Measurements from ENCODE around the gene SERPINE2. TPM values are rescaled to one million over a fixed set of nuclear protein-coding genes. Genes with fewer than 3 reads are reported as not detected.

The SERPINE2 gene, protein sequence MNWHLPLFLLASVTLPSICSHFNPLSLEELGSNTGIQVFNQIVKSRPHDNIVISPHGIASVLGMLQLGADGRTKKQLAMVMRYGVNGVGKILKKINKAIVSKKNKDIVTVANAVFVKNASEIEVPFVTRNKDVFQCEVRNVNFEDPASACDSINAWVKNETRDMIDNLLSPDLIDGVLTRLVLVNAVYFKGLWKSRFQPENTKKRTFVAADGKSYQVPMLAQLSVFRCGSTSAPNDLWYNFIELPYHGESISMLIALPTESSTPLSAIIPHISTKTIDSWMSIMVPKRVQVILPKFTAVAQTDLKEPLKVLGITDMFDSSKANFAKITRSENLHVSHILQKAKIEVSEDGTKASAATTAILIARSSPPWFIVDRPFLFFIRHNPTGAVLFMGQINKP
- 40.4 and 57.7 TPM in 2 replicates for total RNA-seq

DNA sequence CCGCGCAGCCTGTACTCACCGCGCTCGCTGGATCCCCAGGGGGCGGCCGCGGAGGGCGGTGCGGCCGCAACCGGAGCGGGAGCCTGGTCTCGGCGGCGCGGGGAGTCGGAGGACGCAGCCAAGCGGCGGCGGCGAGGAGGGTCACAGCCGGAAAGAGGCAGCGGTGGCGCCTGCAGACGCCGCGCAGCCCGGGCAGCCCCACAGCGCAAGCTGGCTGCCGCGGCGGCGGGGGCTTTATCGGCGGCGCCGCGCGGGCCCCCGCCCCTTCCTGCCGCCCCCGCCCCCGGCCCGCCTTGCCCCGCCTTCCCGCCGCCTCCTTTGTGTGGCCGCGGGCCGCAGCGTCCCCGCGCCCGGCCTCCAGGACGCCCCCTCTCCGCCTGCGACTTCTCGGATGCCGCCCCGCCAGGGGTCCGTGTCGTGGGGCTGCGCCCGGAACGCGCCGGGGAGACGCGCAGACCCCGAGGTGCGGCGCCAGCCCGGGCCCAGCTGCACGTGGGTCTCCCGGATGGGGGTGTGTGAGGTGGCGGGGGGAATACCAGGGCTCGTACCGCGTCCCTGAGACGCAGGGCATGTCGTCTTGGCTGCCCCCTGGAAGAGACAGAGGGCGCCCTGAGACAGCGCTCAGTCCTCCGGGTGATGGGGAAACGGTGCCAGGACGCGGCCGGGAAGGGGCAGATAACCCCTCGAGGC, at the start of gene SERPINE2:
SERPINE2 (minus strand) TSS at position 207 of the 690 bp plus-strand sequence. CDS start 37,386 bp downstream, outside the sequence.
- TF ChIP-seq, protein P1, sequence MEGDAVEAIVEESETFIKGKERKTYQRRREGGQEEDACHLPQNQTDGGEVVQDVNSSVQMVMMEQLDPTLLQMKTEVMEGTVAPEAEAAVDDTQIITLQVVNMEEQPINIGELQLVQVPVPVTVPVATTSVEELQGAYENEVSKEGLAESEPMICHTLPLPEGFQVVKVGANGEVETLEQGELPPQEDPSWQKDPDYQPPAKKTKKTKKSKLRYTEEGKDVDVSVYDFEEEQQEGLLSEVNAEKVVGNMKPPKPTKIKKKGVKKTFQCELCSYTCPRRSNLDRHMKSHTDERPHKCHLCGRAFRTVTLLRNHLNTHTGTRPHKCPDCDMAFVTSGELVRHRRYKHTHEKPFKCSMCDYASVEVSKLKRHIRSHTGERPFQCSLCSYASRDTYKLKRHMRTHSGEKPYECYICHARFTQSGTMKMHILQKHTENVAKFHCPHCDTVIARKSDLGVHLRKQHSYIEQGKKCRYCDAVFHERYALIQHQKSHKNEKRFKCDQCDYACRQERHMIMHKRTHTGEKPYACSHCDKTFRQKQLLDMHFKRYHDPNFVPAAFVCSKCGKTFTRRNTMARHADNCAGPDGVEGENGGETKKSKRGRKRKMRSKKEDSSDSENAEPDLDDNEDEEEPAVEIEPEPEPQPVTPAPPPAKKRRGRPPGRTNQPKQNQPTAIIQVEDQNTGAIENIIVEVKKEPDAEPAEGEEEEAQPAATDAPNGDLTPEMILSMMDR (conservative IDR thresholded peaks at IDR 0.05; ENCODE audit: low read depth, low read length): peak; percentile 54
- peak within 1 kb of the TSS; percentile 90 for H3K4me3 ChIP-seq (ENCODE audit: low read depth, low read length)
- no peak for DNase-seq (ENCODE audit: low read depth)

DNA sequence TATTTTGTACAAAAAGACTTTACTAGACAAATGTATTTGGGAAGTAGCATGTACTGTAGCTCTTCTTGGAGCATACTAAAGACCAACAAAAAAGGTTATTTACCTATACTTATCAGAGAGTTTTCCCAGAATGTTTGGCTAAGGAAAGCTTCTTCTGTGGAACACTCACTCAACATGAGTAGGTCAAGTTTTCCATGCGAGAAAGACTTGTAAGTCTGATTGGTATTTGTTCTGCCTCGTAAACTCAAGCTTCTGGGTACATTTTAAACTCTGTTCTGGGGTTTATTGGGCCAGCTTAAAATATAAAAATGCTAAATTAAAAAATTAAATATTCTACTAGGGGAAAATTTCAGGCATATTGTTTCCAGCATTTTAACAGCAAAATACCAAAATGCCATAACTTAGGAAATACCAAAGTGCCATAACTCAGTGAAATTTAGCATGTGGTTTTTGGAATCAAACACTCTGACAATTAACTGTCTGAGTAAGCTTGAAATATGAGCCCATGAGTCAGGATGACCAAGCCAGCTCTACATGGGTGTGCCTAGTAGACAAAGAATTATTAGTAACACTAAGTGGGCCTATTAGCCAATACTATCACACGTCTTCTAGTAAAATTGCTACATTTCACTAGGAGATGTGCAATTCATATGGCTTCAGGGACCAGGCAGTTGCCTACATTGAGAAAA, 47.3 kb upstream of the SERPINE2 start:
- TF ChIP-seq, protein P1 (conservative IDR thresholded peaks at IDR 0.05; ENCODE audit: low read depth, low read length): no peak
- DNase-seq (ENCODE audit: low read depth): peak; percentile 84
- H3K4me3 ChIP-seq (ENCODE audit: low read depth, low read length): no peak overlapping the region

DNA sequence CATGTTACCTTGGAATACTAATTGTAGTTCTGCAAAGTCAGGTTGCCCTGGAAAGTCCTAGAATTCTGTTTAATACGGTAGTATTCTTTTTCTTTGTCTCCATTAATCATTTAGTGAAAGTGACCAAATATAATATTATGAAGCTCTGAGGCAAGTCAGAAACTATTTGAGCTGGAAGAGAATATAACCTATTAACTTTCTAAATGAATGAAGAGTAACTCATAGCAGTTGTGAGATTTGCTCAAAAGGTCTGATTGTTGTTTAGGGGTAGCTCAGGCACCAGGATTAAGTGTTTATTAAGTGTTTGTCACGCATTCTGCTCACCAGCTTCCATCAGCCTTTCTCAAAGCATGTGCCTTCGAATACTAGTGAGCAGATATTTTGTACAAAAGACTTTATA, 46.7 kb upstream of the SERPINE2 start:
- no peak overlapping the region for H3K4me3 ChIP-seq (ENCODE audit: low read depth, low read length)
- TF ChIP-seq, protein P1 (conservative IDR thresholded peaks at IDR 0.05; ENCODE audit: low read depth, low read length): no peak
- peak; percentile 52 for DNase-seq (ENCODE audit: low read depth)

DNA sequence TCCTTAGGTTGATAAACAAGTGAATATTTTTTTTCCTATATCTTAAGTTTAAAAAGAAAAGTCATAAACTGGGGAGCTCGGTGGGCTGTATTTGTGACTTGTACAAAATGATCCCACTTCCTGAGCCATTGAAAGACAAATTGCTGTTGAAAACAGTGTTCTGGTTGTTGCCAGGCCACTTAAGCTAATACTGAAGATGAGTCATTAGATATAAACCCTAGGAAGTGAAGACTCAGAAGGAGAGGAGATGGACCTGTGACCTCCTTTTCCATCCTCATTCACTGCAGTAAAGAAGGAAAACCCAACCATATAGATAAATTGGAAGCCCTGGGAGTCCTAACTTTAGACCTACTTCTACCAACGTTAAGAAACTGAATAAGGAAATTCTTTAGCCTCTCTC, 46.2 kb upstream of the SERPINE2 start:
- TF ChIP-seq, protein P1 (conservative IDR thresholded peaks at IDR 0.05; ENCODE audit: low read depth, low read length): no peak
- DNase-seq (ENCODE audit: low read depth): peak; percentile 55
- no peak overlapping the region for H3K4me3 ChIP-seq (ENCODE audit: low read depth, low read length)

DNA sequence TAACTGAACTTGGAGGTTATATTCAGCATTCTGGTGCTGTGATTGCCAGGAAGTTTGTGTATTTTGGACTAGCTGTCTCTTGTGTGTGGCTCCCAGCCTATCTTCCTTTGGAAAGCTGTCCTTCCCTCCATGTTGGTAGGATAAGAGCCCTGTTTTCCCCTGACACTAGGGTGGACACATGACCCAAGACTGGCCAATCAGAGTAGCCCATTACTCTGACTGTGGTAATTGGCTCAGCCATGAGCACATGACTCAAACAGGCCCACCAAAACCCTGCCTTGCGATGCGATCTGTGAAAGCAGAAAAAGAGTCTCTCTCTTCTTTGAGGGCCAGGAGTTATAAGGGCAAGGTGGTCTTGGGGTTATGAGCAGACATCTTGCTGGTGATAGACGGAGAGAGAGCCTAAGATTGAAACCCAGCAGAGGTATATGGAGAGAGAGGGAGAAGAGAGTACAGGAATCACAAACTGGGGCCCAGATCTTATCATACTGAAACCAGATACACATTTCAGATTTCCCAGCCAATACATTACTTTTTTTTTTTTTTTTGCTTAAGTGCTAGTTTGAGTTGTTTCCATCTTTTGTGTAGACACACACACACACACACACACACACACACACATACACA, 45.3 kb upstream of the SERPINE2 start:
- H3K4me3 ChIP-seq (ENCODE audit: low read depth, low read length): no peak overlapping the region
- TF ChIP-seq, protein P1 (conservative IDR thresholded peaks at IDR 0.05; ENCODE audit: low read depth, low read length): no peak
- DNase-seq (ENCODE audit: low read depth): no peak

DNA sequence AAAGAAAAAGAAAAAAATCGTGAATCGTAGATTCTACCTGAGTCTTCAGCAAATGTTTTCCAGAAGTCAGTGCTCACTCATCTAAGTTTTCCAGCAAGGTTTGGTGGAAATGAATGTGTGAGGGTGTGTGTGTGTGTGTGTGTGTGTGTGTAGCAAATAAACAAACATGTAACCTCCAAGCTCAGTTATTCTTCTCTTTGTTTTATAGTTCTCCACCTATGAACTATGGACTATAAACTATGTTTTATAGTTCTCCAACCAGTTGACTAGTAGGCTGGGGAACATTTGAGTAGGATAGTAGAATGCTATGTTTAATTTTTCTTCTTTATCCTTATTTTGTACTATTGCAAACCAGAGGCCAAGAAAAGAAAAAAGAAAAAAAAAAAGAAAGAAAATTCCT, 44.6 kb upstream of the SERPINE2 start:
- no peak overlapping the region for H3K4me3 ChIP-seq (ENCODE audit: low read depth, low read length)
- TF ChIP-seq, protein P1 (conservative IDR thresholded peaks at IDR 0.05; ENCODE audit: low read depth, low read length): no peak
- DNase-seq (ENCODE audit: low read depth): no peak
